ENCODE measurements around the gene CTIF.

CTIF gene

GRCh38 chr18:48835745-48836170 lies 296.9 kb downstream of the CTIF start:
- no peak for DNase-seq (ENCODE audit: low spot score)

- no peak for DNase-seq (ENCODE audit: low spot score)
These were observed 297.5 kb downstream of the CTIF start for GRCh38 chr18:48836231-48836805.

- no peak for DNase-seq (ENCODE audit: low spot score)
These were observed 298.2 kb downstream of the CTIF start for GRCh38 chr18:48836806-48837615.

- DNase-seq (ENCODE audit: low spot score): no peak
These were observed 298.8 kb downstream of the CTIF start for GRCh38 chr18:48837676-48838075.

- no peak for DNase-seq (ENCODE audit: low spot score)
These were observed 299.4 kb downstream of the CTIF start for GRCh38 chr18:48838166-48838775.

GRCh38 chr18:48838921-48839818 lies 300.3 kb downstream of the CTIF start:
- no peak for DNase-seq (ENCODE audit: low spot score)

- DNase-seq (ENCODE audit: low spot score): no peak
These were observed 301.1 kb downstream of the CTIF start for GRCh38 chr18:48839819-48840490.

- no peak for DNase-seq (ENCODE audit: low spot score)
These were observed 301.7 kb downstream of the CTIF start for GRCh38 chr18:48840491-48840877.

GRCh38 chr18:48841381-48842258 lies 302.8 kb downstream of the CTIF start:
- peak; percentile 45 for DNase-seq (ENCODE audit: low spot score)

- DNase-seq (ENCODE audit: low spot score): no peak
These were observed 303.6 kb downstream of the CTIF start for GRCh38 chr18:48842259-48843061.

- DNase-seq (ENCODE audit: low spot score): no peak
These were observed 304.3 kb downstream of the CTIF start for GRCh38 chr18:48843162-48843561.

GRCh38 chr18:48843596-48843995 lies 304.8 kb downstream of the CTIF start:
- no peak for DNase-seq (ENCODE audit: low spot score)

GRCh38 chr18:48844271-48844670 lies 305.4 kb downstream of the CTIF start:
- DNase-seq (ENCODE audit: low spot score): no peak

- DNase-seq (ENCODE audit: low spot score): no peak
These were observed 306.3 kb downstream of the CTIF start for GRCh38 chr18:48845174-48845573.

GRCh38 chr18:48846423-48846932 lies 307.6 kb downstream of the CTIF start:
- DNase-seq (ENCODE audit: low spot score): no peak

- DNase-seq (ENCODE audit: low spot score): no peak
These were observed 309.1 kb downstream of the CTIF start for GRCh38 chr18:48847807-48848486.

GRCh38 chr18:48848641-48849143 lies 309.9 kb downstream of the CTIF start:
- DNase-seq (ENCODE audit: low spot score): no peak

- no peak for DNase-seq (ENCODE audit: low spot score)
These were observed 312.2 kb downstream of the CTIF start for GRCh38 chr18:48850822-48851598.
